DOHH2 (cell line): ENCODE results near the gene TRIM37.

Experiments
- H3F3A ChIP-seq: fragments of 200-600 bp; sonication (generic), shearing (Covaris generic); 2 replicates; pipeline ENCODE4 v1.6.0; 2016; ENCODE audit warnings: antibody characterized with exemption, mild to moderate bottlenecking; ENCODE audit not compliant: control insufficient read depth, insufficient read depth
- H3K27ac ChIP-seq: fragments of 200-600 bp; sonication (generic); 2 replicates; pipeline ENCODE4 v1.5.1; 2014; ENCODE audit warnings: low read depth, mild to moderate bottlenecking, low read length, moderate library complexity
- H3K27me3 ChIP-seq: fragments of 200-600 bp; sonication (generic); 2 replicates; pipeline ENCODE4 v1.6.1; 2014; ENCODE audit warnings: mild to moderate bottlenecking, low read length, mixed read lengths; ENCODE audit not compliant: control insufficient read depth
- H3K36me3 ChIP-seq: fragments of 200-600 bp; sonication (generic); 2 replicates; pipeline ENCODE4 v1.6.1; 2014; ENCODE audit warnings: mild to moderate bottlenecking, low read length, moderate library complexity, mixed read lengths; ENCODE audit not compliant: control insufficient read depth
- H3K4me1 ChIP-seq: fragments of 200-600 bp; sonication (generic); 2 replicates; pipeline ENCODE4 v1.6.1; 2014; ENCODE audit warnings: mild to moderate bottlenecking, low read length, mixed read lengths; ENCODE audit not compliant: control insufficient read depth
- H3K4me2 ChIP-seq: fragments of 200-600 bp; sonication (generic); 2 replicates; pipeline ENCODE4 v1.6.0; 2014; ENCODE audit warnings: mild to moderate bottlenecking, low read length, moderate library complexity
- H3K4me3 ChIP-seq: fragments of 200-600 bp; sonication (generic); 2 replicates; pipeline ENCODE4 v1.5.1; 2014; ENCODE audit warnings: mild to moderate bottlenecking, low read length, mixed read lengths
- H3K79me2 ChIP-seq: fragments of 200-600 bp; sonication (generic); 2 replicates; pipeline ENCODE4 v1.6.1; 2014; ENCODE audit warnings: mild to moderate bottlenecking, low read length, mixed read lengths; ENCODE audit not compliant: control insufficient read depth
- H3K9me2 ChIP-seq: fragments of 200-600 bp; sonication (generic); replicated peaks from 2 replicates; pipeline ENCODE4 v1.6.1; 2014; ENCODE audit warnings: mild to moderate bottlenecking, low read length, mixed read lengths; ENCODE audit not compliant: control insufficient read depth
- H3K9me3 ChIP-seq: fragments of 200-600 bp; sonication (generic); 2 replicates; pipeline ENCODE4 v1.6.1; 2014; ENCODE audit warnings: antibody characterized with exemption, low read length, mixed read lengths; ENCODE audit not compliant: control insufficient read depth, insufficient read depth
- H4K20me1 ChIP-seq: fragments of 200-600 bp; sonication (generic); 2 replicates; pipeline ENCODE4 v1.6.0; 2014; ENCODE audit warnings: low read depth, mild to moderate bottlenecking, antibody characterized with exemption, low read length, moderate library complexity; ENCODE audit not compliant: control insufficient read depth, insufficient read depth
- CTCF ChIP-seq: fragments of 200-600 bp; sonication (generic); IDR thresholded peaks from one replicate; pipeline ENCODE4 v1.5.1; 2014; ENCODE audit warnings: antibody characterized with exemption, mild to moderate bottlenecking, low read depth, low read length; ENCODE audit not compliant: poor library complexity, severe bottlenecking
- EZH2phosphoT487 ChIP-seq: fragments of 200-600 bp; sonication (generic); IDR thresholded peaks from 2 replicates; pipeline ENCODE4 v1.6.1; 2017; ENCODE audit warnings: borderline replicate concordance, mild to moderate bottlenecking, antibody characterized with exemption, low read length, moderate library complexity, mixed read lengths

The TRIM37 gene

GRCh38 chr17:58969612-58970011 is 137.1 kb downstream of the TRIM37 start:
- Histone ChIP-seq H3K27me3 (no peaks in the 10 kb centered on the region), H3K79me2 (no peaks in the 10 kb centered on the region), H4K20me1 (no peaks in the 10 kb centered on the region), H3K36me3 (peaks cover 47% of the 10 kb centered on the region), H3K27ac (no peak overlapping the region), H3K4me3 (no peak overlapping the region), H3K4me1 (peaks cover 27% of the 10 kb centered on the region), H3K4me2 (no peak overlapping the region), H3F3A (no peaks in the 10 kb centered on the region), H3K9me2 (no peaks in the 10 kb centered on the region), H3K9me3 (no peaks in the 10 kb centered on the region)
- TF ChIP-seq EZH2phosphoT487, result no peak
- no peak for TF ChIP-seq CTCF

DNA sequence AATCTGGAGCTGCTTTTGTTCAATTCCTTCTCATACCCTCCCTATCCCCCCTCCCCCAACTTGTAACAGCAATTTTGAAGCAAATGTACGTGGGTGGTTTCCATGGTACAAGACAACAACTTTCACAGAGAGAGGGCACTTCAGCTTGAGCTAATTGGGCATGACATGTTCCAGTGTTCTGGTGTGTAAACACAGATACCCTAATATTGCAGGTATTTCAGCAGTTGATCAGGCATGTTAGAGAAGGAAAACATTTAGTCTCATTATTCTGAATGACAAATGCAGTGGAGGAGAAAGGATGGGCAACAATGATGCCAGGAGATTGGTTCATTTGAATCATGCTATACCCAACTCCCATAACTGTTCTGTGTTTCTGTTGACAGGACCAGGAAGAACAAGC is 137.5 kb downstream of the TRIM37 start:
- no peaks in the 10 kb centered on the region for H3K9me3 ChIP-seq
- peaks cover 22% of the 10 kb centered on the region for H3K4me1 ChIP-seq
- H3K4me3 ChIP-seq, result no peak overlapping the region
- H4K20me1 ChIP-seq, result no peaks in the 10 kb centered on the region
- no peaks in the 10 kb centered on the region for H3K9me2 ChIP-seq
- H3K79me2 ChIP-seq, result no peaks in the 10 kb centered on the region
- no peak for TF ChIP-seq EZH2phosphoT487
- TF ChIP-seq CTCF, result no peak
- no peaks in the 10 kb centered on the region for H3F3A ChIP-seq
- no peak overlapping the region for H3K27ac ChIP-seq
- no peaks in the 10 kb centered on the region for H3K27me3 ChIP-seq
- peaks cover 43% of the 10 kb centered on the region for H3K36me3 ChIP-seq
- H3K4me2 ChIP-seq, result no peak overlapping the region

DNA sequence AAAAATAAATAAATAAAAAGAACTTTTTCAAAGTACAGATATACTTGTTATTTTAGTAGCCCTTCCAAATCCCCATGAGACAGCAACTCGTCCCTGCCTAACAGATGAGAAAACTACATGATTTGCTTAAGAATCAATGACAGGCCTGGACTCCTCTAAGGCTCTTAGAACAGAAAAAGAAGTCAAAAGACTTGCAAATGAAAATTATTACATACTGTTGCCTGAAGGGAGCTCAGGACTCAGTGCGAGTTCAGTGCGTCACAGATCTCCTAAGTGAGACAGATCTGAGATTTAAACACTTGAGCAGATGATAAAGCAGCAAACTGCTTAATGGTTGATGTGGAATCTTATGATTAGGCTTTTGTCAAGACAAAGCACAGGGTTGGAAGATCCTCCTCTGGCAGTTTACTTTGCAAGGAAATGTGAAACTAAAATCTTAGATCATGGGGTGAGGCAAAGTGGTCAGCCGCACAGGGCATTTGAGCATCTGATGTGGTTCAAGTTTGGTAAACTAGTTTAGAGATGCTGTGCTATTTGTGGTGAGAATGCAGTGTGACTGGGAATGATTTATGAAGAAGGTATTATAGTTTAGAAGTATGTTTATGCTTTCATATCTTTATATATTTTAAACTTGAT is 138.1 kb downstream of the TRIM37 start:
- TF ChIP-seq CTCF, result no peak
- TF ChIP-seq EZH2phosphoT487, result no peak
- Histone ChIP-seq H3K79me2 (no peaks in the 10 kb centered on the region), H3K4me1 (peaks cover 16% of the 10 kb centered on the region), H3K4me3 (no peak overlapping the region), H4K20me1 (no peaks in the 10 kb centered on the region), H3F3A (no peaks in the 10 kb centered on the region), H3K9me3 (no peaks in the 10 kb centered on the region), H3K9me2 (no peaks in the 10 kb centered on the region), H3K27ac (no peak overlapping the region), H3K4me2 (no peak overlapping the region), H3K27me3 (no peaks in the 10 kb centered on the region), H3K36me3 (peaks cover 43% of the 10 kb centered on the region)
